BE2C (cell line): Measurements from ENCODE around the gene SH3RF2.

Experiments used
- DNase-seq: peaks from one replicate; pipeline ENCODE4 v3.0.0-alpha.2; 2020
- H3K27me3 ChIP-seq: fragments of 250-450 bp; sonication (Bioruptor Pico); 2 replicates; pipeline ENCODE4 v1.5.1; 2020; ENCODE audit warnings: mild to moderate bottlenecking
- H3K36me3 ChIP-seq: fragments of 250-450 bp; sonication (Bioruptor Pico); 2 replicates; pipeline ENCODE4 v1.5.1; 2020; ENCODE audit warnings: mild to moderate bottlenecking
- H3K4me1 ChIP-seq: fragments of 250-450 bp; sonication (Bioruptor Pico); 2 replicates; pipeline ENCODE4 v1.5.1; 2020
- H3K4me3 ChIP-seq: 2 replicates; pipeline ENCODE4 v1.5.1; 2011; ENCODE audit warnings: low read depth, low read length
- H3K9me3 ChIP-seq: fragments of 250-450 bp; sonication (Bioruptor Pico); 2 replicates; pipeline ENCODE4 v1.5.1; 2020
- CTCF ChIP-seq: IDR thresholded peaks from 2 replicates; pipeline ENCODE4 v1.5.1; 2012; ENCODE audit warnings: mild to moderate bottlenecking, low read depth, low read length

Gene SH3RF2

GRCh38 chr5:146015001-146015400, 78.6 kb downstream of the SH3RF2 start:
- Histone ChIP-seq H3K27me3 (peaks cover 17% of the 10 kb centered on the region), H3K4me3 (no peak overlapping the region), H3K9me3 (no peaks in the 10 kb centered on the region), H3K36me3 (no peaks in the 10 kb centered on the region), H3K4me1 (no peaks in the 10 kb centered on the region)
- DNase-seq: no peak
- TF ChIP-seq CTCF: no peak

DNA sequence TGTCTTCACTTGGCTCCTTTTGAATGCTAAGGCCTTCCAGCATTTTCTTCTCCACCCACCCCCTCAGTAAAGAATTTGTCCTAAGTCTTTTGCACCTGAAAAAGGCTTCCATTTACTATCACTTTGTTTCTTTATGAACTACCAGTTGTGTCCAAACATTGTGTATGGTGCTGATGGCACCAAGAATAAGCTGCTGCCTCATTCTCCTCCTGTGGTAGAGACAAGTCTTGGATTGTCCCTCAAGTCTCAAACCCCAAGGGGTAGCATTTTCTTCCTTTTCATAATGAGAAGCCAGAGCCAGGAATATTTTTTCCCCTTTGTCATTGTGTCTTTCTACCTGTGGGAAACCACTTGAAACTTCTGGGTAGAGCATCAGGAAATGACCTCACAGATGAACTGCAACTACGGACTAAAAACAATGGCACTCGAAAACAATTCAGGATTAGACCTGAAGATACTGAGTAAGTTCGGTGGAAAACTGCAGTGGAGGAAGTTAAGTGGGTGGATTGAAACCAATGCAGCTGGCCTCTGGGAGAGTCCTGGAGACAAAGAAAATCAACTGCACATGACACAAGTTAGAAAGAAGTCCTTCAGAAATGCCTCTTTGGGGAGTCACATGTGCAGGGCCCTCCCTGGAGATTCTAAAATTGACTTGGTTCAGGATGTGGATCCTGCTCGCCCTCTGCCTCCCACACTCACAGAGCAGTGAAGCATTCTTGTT, 80.5 kb downstream of the SH3RF2 start:
- no peak for DNase-seq
- Histone ChIP-seq H3K4me3 (no peak overlapping the region), H3K9me3 (no peaks in the 10 kb centered on the region), H3K36me3 (no peaks in the 10 kb centered on the region), H3K4me1 (no peaks in the 10 kb centered on the region), H3K27me3 (peaks cover 17% of the 10 kb centered on the region)
- TF ChIP-seq CTCF: no peak

DNA sequence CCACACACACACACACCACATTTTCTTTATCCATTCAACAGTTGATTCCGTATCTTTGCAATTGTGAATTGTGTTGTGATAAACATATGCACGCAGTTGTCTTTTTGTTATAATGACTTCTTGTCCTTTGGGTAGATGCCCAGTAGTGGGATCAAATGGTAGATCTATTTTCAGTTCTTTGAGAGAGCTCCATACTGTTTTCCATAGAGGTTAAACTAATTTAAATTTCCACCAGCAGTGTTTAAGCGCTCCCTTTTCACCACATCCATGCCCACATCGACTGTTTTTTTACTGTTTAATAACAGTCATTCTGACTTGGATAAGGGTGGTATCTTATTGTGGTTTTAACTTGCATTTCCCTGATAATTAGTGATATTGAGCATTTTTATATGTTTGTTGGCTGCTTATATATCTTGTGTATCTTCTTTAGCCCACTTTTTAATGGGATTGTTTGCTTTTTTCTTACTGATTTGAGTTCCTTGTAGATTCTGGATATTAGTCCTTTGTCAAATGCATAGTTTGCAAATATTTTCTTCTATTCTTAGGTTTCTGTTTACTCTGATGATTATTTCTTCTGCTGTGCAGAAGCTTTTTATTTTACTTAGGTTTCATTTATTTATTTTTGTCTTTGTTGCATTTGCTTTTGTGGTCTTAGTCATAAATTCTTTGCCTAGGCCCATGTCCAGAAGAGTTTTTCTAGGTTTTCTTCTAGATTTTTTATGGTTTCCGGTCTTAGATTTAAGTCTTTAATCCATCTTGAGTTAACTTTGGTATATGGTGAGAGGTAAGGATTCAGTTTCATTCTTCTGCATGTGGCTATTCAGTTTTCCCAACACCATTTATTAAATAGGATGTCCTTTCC, 82.4 kb downstream of the SH3RF2 start:
- no peak overlapping the region for H3K4me3 ChIP-seq
- no peak for TF ChIP-seq CTCF

GRCh38 chr5:146020100-146020499, 83.7 kb downstream of the SH3RF2 start:
- H3K4me1 ChIP-seq: no peaks in the 10 kb centered on the region
- H3K27me3 ChIP-seq: no peaks in the 10 kb centered on the region; the same call in 1 of the 2 replicates
- no peak for DNase-seq
- no peak overlapping the region for H3K4me3 ChIP-seq
- no peaks in the 10 kb centered on the region for H3K36me3 ChIP-seq
- no peaks in the 10 kb centered on the region for H3K9me3 ChIP-seq
- TF ChIP-seq CTCF: no peak

More for the DNA sequence above, 82.4 kb downstream of the SH3RF2 start:
- Histone ChIP-seq H3K27me3 (peaks cover 11% of the 10 kb centered on the region), H3K36me3 (no peaks in the 10 kb centered on the region), H3K4me1 (no peaks in the 10 kb centered on the region), H3K9me3 (no peaks in the 10 kb centered on the region)
- DNase-seq: no peak

GRCh38 chr5:146024034-146024433, 87.7 kb downstream of the SH3RF2 start:
- no peaks in the 10 kb centered on the region for H3K9me3 ChIP-seq
- H3K4me1 ChIP-seq: no peaks in the 10 kb centered on the region
- no peaks in the 10 kb centered on the region for H3K36me3 ChIP-seq
- DNase-seq: no peak
- TF ChIP-seq CTCF: no peak
- no peak overlapping the region for H3K4me3 ChIP-seq
- H3K27me3 ChIP-seq: no peaks in the 10 kb centered on the region; the same call in 1 of the 2 replicates

- DNase-seq: no peak
- no peak for TF ChIP-seq CTCF
- H3K36me3 ChIP-seq: no peaks in the 10 kb centered on the region
- H3K9me3 ChIP-seq: no peaks in the 10 kb centered on the region
- no peaks in the 10 kb centered on the region for H3K4me1 ChIP-seq
- H3K4me3 ChIP-seq: no peak overlapping the region
- no peaks in the 10 kb centered on the region; the same call in 1 of the 2 replicates for H3K27me3 ChIP-seq
These were observed 88.8 kb downstream of the SH3RF2 start for GRCh38 chr5:146025114-146025680.
